Muscle layer of colon (tissue), 2 donors: Measurements from ENCODE around the gene DDTL.
"Not testable (repeated sequence)": the region's sequence is repeated elsewhere in the genome, so short reads cannot be mapped to it uniquely, and the experiment has no call there.

ENCODE experiments used
- H3K27ac ChIP-seq: one replicate; pipeline ENCODE4 v1.7.0; 2013; ENCODE audit warnings: low read depth, mild to moderate bottlenecking, low read length, moderate library complexity
- H3K27me3 ChIP-seq, 2 donors: one replicate each; pipeline ENCODE4 v1.7.0; 2013; ENCODE audit warnings: low read length in 2 of 2, mild to moderate bottlenecking in 2 of 2; ENCODE audit not compliant: insufficient read depth in 2 of 2, control insufficient read depth in 1 of 2
- H3K36me3 ChIP-seq: one replicate; pipeline ENCODE4 v1.7.0; 2013; ENCODE audit warnings: mild to moderate bottlenecking, low read length; ENCODE audit not compliant: insufficient read depth
- H3K4me1 ChIP-seq: one replicate; pipeline ENCODE4 v1.7.0; 2013; ENCODE audit warnings: mild to moderate bottlenecking, low read length; ENCODE audit not compliant: insufficient read depth
- H3K4me3 ChIP-seq, 2 donors: one replicate each; pipeline ENCODE4 v1.7.0; 2013; ENCODE audit warnings: low read length in 2 of 2, low read depth in 1 of 2, mild to moderate bottlenecking in 1 of 2, moderate library complexity in 1 of 2
- H3K9ac ChIP-seq: one replicate; pipeline ENCODE4 v1.7.0; 2013; ENCODE audit warnings: low read length
- H3K9me3 ChIP-seq: one replicate; pipeline ENCODE4 v1.7.0; 2013; ENCODE audit warnings: mild to moderate bottlenecking, low read length
- donor health status: abdominal sarcoma.
- donor health status: Adenocarcinoma of cecum.

Gene DDTL

DNA sequence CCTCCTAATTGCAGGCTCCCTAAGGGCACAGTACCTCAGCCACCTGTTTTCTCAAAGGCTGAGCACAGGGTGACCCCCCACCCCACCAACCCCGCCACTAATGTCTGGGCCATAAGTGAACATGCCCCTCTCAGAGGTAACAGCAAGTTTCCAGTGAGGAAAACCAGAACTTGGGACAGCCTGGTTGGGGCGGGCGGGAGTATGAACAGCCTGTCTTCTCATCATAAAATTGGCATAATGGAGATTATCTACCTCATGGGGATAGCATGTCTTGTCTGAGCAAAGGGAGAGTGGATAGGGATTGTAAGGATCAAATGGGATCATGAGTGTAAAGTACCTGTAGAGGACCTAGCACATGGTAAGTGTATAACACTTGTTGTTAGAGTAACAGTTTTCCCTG, 5.2 kb downstream of the DDTL start:
- not testable (repeated sequence) for H3K9ac ChIP-seq, H3K27me3 ChIP-seq, H3K9me3 ChIP-seq, H3K4me1 ChIP-seq, H3K27ac ChIP-seq, H3K4me3 ChIP-seq
- H3K36me3 ChIP-seq: peaks cover 26% of the 10 kb centered on the region

DNA sequence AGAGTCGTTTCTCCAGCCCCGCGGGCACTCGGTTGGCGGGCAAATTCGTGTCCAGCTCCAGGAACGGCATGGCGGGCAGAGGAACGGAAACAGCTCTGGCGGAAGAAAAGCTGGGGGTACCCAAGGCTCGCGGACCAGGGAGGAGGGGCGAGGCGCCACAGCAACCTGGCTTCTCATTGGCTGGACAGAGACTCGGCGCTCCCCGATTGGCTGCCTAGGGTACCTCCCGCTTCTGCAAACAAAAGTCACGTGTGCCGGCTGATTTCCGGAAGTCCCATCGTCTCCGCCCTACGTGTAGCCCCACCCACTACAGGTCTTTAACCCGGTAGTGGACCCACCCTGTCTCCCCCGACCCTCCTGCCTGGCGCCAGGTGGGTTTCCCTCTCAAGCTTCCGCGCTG, 7.7 kb downstream of the DDTL start, which contains the start of gene DDT:
Gene DDT (minus strand): TSS at position 97 of the 400 bp plus-strand sequence. CDS start 27 bp downstream, at position 70.
- not testable (repeated sequence) for H3K4me3 ChIP-seq, H3K9me3 ChIP-seq, H3K27me3 ChIP-seq, H3K27ac ChIP-seq, H3K9ac ChIP-seq, H3K4me1 ChIP-seq
- peaks cover 26% of the 10 kb centered on the region for H3K36me3 ChIP-seq

DNA sequence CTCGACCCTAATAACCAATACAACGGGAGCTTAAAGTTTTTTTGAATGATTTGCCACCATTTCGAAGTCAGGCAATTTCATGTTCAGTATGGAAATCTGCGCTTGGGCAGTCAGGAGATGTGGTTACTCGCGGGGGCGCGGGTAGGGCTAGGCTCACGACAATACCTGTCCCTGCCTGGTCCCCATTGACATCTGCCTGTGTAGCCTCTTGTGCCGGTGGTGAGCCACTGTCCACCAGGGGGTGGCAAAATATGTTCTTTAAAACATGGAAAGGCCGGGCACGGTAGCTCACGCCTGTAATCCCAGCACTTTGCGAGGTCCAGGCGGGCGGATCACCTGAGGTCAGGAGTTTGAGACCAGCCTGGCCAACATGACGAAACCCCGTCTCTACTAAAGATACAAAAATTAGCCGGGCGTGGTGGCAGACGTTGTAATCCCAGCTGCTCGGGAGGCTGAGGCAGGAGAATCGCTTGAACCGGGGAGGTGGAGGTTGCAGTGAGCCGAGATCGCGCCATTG, 8.2 kb downstream of the DDTL start:
- not testable (repeated sequence) for H3K4me3 ChIP-seq, H3K9me3 ChIP-seq, H3K4me1 ChIP-seq, H3K9ac ChIP-seq, H3K27ac ChIP-seq, H3K27me3 ChIP-seq
- peaks cover 21% of the 10 kb centered on the region for H3K36me3 ChIP-seq

- H3K27me3 ChIP-seq: not testable (repeated sequence)
These were observed 10.6 kb downstream of the DDTL start for GRCh38 chr22:23977304-23977703.

DNA sequence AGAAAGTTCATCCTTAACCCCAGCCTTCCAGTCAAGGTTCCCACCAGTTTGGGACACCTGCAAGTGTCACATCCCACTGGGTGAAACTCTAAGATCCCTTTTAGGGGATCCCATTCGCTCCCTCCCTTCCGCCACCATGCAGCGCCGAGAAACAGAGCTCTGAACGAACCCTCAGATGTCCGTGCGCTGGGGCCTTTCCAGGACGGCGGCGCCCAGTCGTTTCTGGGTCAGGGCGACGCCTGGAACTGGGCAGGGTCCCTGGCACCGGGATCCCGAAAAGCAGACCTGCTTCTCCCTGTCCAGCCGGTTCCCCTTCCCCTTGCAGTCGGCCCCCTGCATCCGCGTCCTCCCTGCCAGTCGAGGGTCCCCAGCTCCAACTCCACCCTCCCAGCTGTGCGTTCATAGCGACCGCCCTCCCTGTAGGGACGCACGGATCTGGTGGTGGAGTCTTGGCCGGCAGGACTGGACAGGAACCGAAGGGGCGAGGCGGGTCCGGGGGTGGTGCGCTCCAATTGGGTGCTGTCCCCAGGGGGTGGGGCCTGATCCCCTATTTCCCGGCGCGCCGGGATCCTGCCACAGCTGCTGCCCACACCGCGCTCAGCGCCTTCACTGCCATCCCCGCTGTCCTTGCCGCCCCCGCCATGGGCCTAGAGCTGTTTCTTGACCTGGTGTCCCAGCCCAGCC, 13.0 kb downstream of the DDTL start, which contains the start of gene GSTT2:
Gene GSTT2 (plus strand): TSS at position 578 of the 684 bp plus-strand sequence.
- H3K9me3 ChIP-seq, H3K4me3 ChIP-seq, H3K27ac ChIP-seq, H3K36me3 ChIP-seq, H3K4me1 ChIP-seq, H3K27me3 ChIP-seq, H3K9ac ChIP-seq: not testable (repeated sequence)

More at GRCh38 chr22:23977304-23977703, 10.6 kb downstream of the DDTL start:
- H3K27ac ChIP-seq, H3K4me3 ChIP-seq, H3K9ac ChIP-seq, H3K4me1 ChIP-seq, H3K36me3 ChIP-seq, H3K9me3 ChIP-seq: not testable (repeated sequence)

GRCh38 chr22:23980567-23980966, 13.9 kb downstream of the DDTL start:
- H3K27ac ChIP-seq, H3K4me3 ChIP-seq, H3K27me3 ChIP-seq, H3K9ac ChIP-seq, H3K4me1 ChIP-seq, H3K36me3 ChIP-seq, H3K9me3 ChIP-seq: not testable (repeated sequence)

DNA sequence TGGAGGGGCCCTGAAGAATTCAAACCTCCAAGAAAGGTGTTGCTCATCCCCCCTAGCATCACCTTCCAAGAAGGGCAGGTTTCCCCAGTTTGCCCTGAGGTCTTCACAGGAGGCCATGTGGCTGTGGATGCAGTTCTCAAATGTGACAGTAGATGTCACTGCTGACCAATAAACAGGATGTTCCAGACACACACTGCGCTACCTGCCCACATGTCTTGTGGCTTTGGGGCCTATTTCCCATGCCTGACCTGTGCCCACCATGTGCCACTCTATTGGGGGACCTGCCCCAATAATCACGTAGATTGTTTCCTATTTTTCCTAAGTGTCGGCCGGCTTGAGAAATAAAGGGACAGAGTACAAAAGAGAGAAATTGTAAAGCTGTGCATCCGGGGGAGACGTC, 17.7 kb downstream of the DDTL start:
- Histone ChIP-seq H3K27me3 (no peaks in the 10 kb centered on the region), H3K9ac (no peak overlapping the region), H3K4me3 (no peak overlapping the region), H3K36me3 (no peaks in the 10 kb centered on the region), H3K27ac (no peak overlapping the region), H3K9me3 (no peaks in the 10 kb centered on the region), H3K4me1 (no peaks in the 10 kb centered on the region)

- H3K4me1 ChIP-seq, H3K27ac ChIP-seq, H3K9me3 ChIP-seq, H3K27me3 ChIP-seq, H3K36me3 ChIP-seq, H3K9ac ChIP-seq, H3K4me3 ChIP-seq: not testable (repeated sequence)
These were observed 19.4 kb downstream of the DDTL start for GRCh38 chr22:23986089-23986488.

GRCh38 chr22:23986538-23987178, 20.0 kb downstream of the DDTL start:
- H3K4me3 ChIP-seq, H3K9ac ChIP-seq, H3K27ac ChIP-seq, H3K27me3 ChIP-seq, H3K4me1 ChIP-seq, H3K9me3 ChIP-seq, H3K36me3 ChIP-seq: not testable (repeated sequence)

GRCh38 chr22:23989583-23990244, 23.0 kb downstream of the DDTL start:
- H3K4me3 ChIP-seq, H3K9ac ChIP-seq, H3K27ac ChIP-seq, H3K36me3 ChIP-seq, H3K4me1 ChIP-seq, H3K9me3 ChIP-seq, H3K27me3 ChIP-seq: not testable (repeated sequence)

DNA sequence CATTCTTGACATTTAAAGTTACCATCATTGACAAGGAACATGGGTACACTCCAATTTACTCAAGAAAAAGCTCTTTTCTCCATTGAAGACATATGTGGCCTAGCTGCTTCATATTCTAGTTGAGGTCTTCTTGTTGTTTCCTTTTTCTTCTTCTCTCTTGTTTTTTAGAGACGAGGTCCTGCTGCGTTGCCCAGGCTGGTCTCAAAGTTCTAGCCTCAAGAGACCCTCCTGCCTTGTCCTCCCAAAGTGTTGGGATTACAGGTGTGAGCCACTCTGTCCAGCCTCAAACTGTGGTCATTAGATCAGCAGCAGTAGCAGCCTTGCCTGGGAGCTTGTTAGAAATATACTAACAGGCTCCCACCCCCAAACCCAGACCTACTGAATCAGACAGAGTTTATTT, 26.4 kb downstream of the DDTL start:
- H3K9me3 ChIP-seq, H3K4me3 ChIP-seq, H3K9ac ChIP-seq, H3K27ac ChIP-seq, H3K36me3 ChIP-seq, H3K27me3 ChIP-seq, H3K4me1 ChIP-seq: not testable (repeated sequence)
